Stimulated activated naive CD8-positive, alpha-beta T cell treated with anti-CD3 and anti-CD28 coated beads, Interleukin-15, Interleukin-2, amounts not matched to agents 100 ng/mL and 50 ng/mL, for 24 hours (primary cell): Measurements from ENCODE around the gene LAMTOR1.

ENCODE experiments used
- H3K27ac Mint-ChIP-seq: one replicate; pipeline ENCODE4 v1.8.0; 2021; ENCODE audit warnings: mild to moderate bottlenecking, mixed read lengths
- H3K27me3 Mint-ChIP-seq: one replicate; pipeline ENCODE4 v1.8.0; 2021; ENCODE audit warnings: mixed read lengths
- H3K36me3 Mint-ChIP-seq: one replicate; pipeline ENCODE4 v1.8.0; 2021; ENCODE audit warnings: low read depth, mixed read lengths
- H3K4me1 Mint-ChIP-seq: one replicate; pipeline ENCODE4 v1.8.0; 2021; ENCODE audit warnings: low read depth, mixed read lengths
- H3K4me3 Mint-ChIP-seq: one replicate; pipeline ENCODE4 v1.8.0; 2021; ENCODE audit warnings: mild to moderate bottlenecking, mixed read lengths
- H3K9me3 Mint-ChIP-seq: one replicate; pipeline ENCODE4 v1.8.0; 2021; ENCODE audit warnings: mixed read lengths

LAMTOR1 gene

DNA sequence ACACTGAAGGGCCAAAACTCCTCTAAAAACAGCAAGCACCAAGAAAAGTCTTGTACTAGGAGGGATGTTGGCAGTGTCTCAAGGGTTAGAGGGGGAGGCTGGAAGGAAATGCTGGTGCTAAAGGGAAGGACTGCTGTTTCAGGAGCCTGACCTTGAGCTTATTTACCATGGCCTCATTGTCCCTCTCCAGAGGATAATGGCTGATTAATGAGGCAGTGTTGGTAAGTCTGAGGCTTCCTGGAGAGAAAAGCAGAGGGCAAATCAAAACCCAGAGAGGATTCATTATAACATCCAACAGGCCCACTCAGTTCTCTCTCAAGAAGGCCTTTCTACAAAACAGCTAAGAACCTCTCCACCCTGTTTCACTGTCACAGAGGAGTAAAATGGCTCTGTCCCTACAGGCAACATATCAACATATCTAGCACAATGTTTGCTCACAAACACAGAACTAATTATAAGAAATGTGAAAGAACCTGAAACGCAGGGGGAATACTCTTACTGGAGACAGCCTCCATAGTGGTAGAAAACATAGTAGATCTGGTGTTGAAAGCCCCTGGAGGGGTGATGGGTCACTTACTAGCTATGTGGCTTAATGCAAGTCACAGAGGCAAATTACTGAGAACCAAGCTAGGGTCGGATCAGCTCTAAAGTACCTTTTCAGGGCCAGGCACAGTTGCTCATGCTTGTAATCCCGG, 54.2 kb downstream of the LAMTOR1 start:
- no peak overlapping the region for H3K4me3 Mint-ChIP-seq
- H3K27me3 Mint-ChIP-seq: no peaks in the 10 kb centered on the region
- peaks cover 23% of the 10 kb centered on the region for H3K36me3 Mint-ChIP-seq
- peaks cover 8% of the 10 kb centered on the region for H3K4me1 Mint-ChIP-seq
- no peaks in the 10 kb centered on the region for H3K9me3 Mint-ChIP-seq
- no peak overlapping the region for H3K27ac Mint-ChIP-seq
